ENCODE results near the gene IL25.

IL25 gene

GRCh38 chr14:23352506-23353432, 19.8 kb upstream of the IL25 start, which contains the start of gene SLC22A17:
TSS of gene SLC22A17 (minus strand) at chr14:23352887.
- in situ Hi-C loops (cut with MboI; ENCODE audit: low sequenced_read_pairs), result no loop called here

GRCh38 chr14:23353433-23353780, 19.2 kb upstream of the IL25 start:
- in situ Hi-C loops (cut with MboI; ENCODE audit: low sequenced_read_pairs), result no loop called here

GRCh38 chr14:23354990-23355389, 17.6 kb upstream of the IL25 start:
- in situ Hi-C loops (cut with MboI; ENCODE audit: low sequenced_read_pairs), result no loop called here

- in situ Hi-C loops (cut with MboI; ENCODE audit: low sequenced_read_pairs), result no loop called here
Measured at GRCh38 chr14:23355871-23356435, 16.7 kb upstream of the IL25 start.

- in situ Hi-C loops (cut with MboI; ENCODE audit: low sequenced_read_pairs), result no loop called here
Measured at GRCh38 chr14:23356662-23357061, 15.9 kb upstream of the IL25 start.

- in situ Hi-C loops (cut with MboI; ENCODE audit: low sequenced_read_pairs), result no loop called here
Measured at GRCh38 chr14:23357261-23357660, 15.3 kb upstream of the IL25 start.

- in situ Hi-C loops (cut with MboI; ENCODE audit: low sequenced_read_pairs), result no loop called here
Measured at GRCh38 chr14:23358042-23358441, 14.6 kb upstream of the IL25 start.

GRCh38 chr14:23358553-23359166, 13.9 kb upstream of the IL25 start:
- in situ Hi-C loops (cut with MboI; ENCODE audit: low sequenced_read_pairs), result no loop called here

GRCh38 chr14:23359167-23359626, 13.4 kb upstream of the IL25 start:
- in situ Hi-C loops (cut with MboI; ENCODE audit: low sequenced_read_pairs), result no loop called here

GRCh38 chr14:23359722-23360447, 12.7 kb upstream of the IL25 start:
- in situ Hi-C loops (cut with MboI; ENCODE audit: low sequenced_read_pairs), result no loop called here

GRCh38 chr14:23360496-23360895, 12.1 kb upstream of the IL25 start:
- in situ Hi-C loops (cut with MboI; ENCODE audit: low sequenced_read_pairs), result no loop called here

GRCh38 chr14:23361320-23361719, 11.3 kb upstream of the IL25 start:
- in situ Hi-C loops (cut with MboI; ENCODE audit: low sequenced_read_pairs), result no loop called here

- in situ Hi-C loops (cut with MboI; ENCODE audit: low sequenced_read_pairs), result no loop called here
Measured at GRCh38 chr14:23361763-23362162, 10.8 kb upstream of the IL25 start.

- in situ Hi-C loops (cut with MboI; ENCODE audit: low sequenced_read_pairs), result no loop called here
Measured at GRCh38 chr14:23362200-23362599, 10.4 kb upstream of the IL25 start.

- in situ Hi-C loops (cut with MboI; ENCODE audit: low sequenced_read_pairs), result no loop called here
Measured at GRCh38 chr14:23364164-23365035, 8.2 kb upstream of the IL25 start.

GRCh38 chr14:23365036-23365731, 7.4 kb upstream of the IL25 start, which contains the start of gene EFS:
TSS of gene EFS (minus strand) at chr14:23365172. CDS start at chr14:23365025, 147 bp downstream.
- in situ Hi-C loops (cut with MboI; ENCODE audit: low sequenced_read_pairs), result no loop called here

GRCh38 chr14:23365732-23366425, 6.7 kb upstream of the IL25 start:
- in situ Hi-C loops (cut with MboI; ENCODE audit: low sequenced_read_pairs), result no loop called here

- in situ Hi-C loops (cut with MboI; ENCODE audit: low sequenced_read_pairs), result no loop called here
Measured at GRCh38 chr14:23366426-23366921, 6.1 kb upstream of the IL25 start.

GRCh38 chr14:23370221-23370620, 2.4 kb upstream of the IL25 start:
- in situ Hi-C loops (cut with MboI; ENCODE audit: low sequenced_read_pairs), result no loop called here

Measured in HL-60/S4 treated with phorbol 12-myristate 13-acetate at 8.2 ng/mL for 4 days and 3 days (cell line).